Uterus (tissue), 2 donors: ENCODE data around the gene FANCC.

ENCODE experiments used
- CTCF ChIP-seq, 4 experiments: fragments of 200-600 bp in 2 of 4; fragments of 450-650 bp in 2 of 4; sonication (generic) in 2 of 4; IDR thresholded peaks; one replicate each; pipeline ENCODE4 v1.5.1; 2016 to 2019; ENCODE audit warnings: antibody characterized with exemption in 4 of 4, mild to moderate bottlenecking in 2 of 4, moderate library complexity in 1 of 4
- POLR2A ChIP-seq, 2 donors: fragments of 450-650 bp; IDR thresholded peaks; one replicate each; pipeline ENCODE4 v1.6.1; 2016; ENCODE audit warnings: antibody characterized with exemption in 2 of 2, mild to moderate bottlenecking in 1 of 2, moderate library complexity in 1 of 2

GRCh38 chr9:95182854-95183563 is 134.5 kb downstream of the FANCC start:
- peak in 1 of 4 experiments; percentile 34 for TF ChIP-seq CTCF (IDR thresholded peaks at IDR 0.05)
- TF ChIP-seq POLR2A (IDR thresholded peaks at IDR 0.05): no peak
